ENCODE measurements around the gene GLMP. TPM values are rescaled to one million over a fixed set of nuclear protein-coding genes. Genes with fewer than 3 reads are reported as not detected.

The GLMP gene
- total RNA-seq, 6 experiments from 2014 or later: 34.7 to 72.0 (median 55.7) TPM

- Histone ChIP-seq H3K27me3 (no peaks in the 10 kb centered on the region), H3K4me1 (peaks cover 0 to 10% (median 0%) of the 10 kb centered on the region in 4 donors), H3K36me3 (peaks cover 7 to 35% (median 17%) of the 10 kb centered on the region in 4 donors), H3K4me3 (no peak within 1 kb of the TSS), H3K27ac (no peak within 1 kb of the TSS), H3K9me3 (no peaks in the 10 kb centered on the region)
- TF ChIP-seq POLR2A (IDR thresholded peaks at IDR 0.05) (no peak), CTCF (IDR thresholded peaks at IDR 0.05) (no peak)
- intact Hi-C loops (cut with DNase I): loop anchor here in 1 of 2 donors (10.0 kb wide), 1 partner anchor 113 kb away; no protein-coding TSS in a partner anchor
- DNase-seq (no peak), ATAC-seq (peak; percentile 2 to 20 (median 9))
- 57% methylated on average over 5 of the region's 16 CpGs for WGBS (ENCODE audit: insufficient coverage, low coverage, low lambda C conversion rate, missing lambda C conversion rate)
Observed at GRCh38 chr1:156247460-156248322, 47.8 kb downstream of the GLMP start, which contains the start of gene PAQR6. Gene PAQR6, minus strand, starts transcription at chr1:156248056. Its CDS starts 1,325 bp downstream, at chr1:156246731.

GRCh38 chr1:156246781-156247459 lies 48.6 kb downstream of the GLMP start:
- ATAC-seq (peak; percentile 38 to 56 (median 48)), DNase-seq (no peak)
- Histone ChIP-seq H3K4me3 (no peak overlapping the region), H3K9me3 (no peaks in the 10 kb centered on the region), H3K27me3 (no peaks in the 10 kb centered on the region), H3K4me1 (peaks cover 0 to 10% (median 0%) of the 10 kb centered on the region in 4 donors), H3K27ac (no peak overlapping the region), H3K36me3 (peaks cover 4 to 27% (median 10%) of the 10 kb centered on the region in 4 donors)
- no peak for TF ChIP-seq CTCF (IDR thresholded peaks at IDR 0.05)
- no peak for TF ChIP-seq POLR2A (IDR thresholded peaks at IDR 0.05)
- WGBS (ENCODE audit: insufficient coverage, low coverage, low lambda C conversion rate, missing lambda C conversion rate): no CpG with 5 or more reads among the region's 16 CpGs
- intact Hi-C loops (cut with DNase I): loop anchor here in 1 of 2 donors (10.0 kb wide), 1 partner anchor 112 kb away; no protein-coding TSS in a partner anchor

GRCh38 chr1:156246241-156246780 lies 49.2 kb downstream of the GLMP start:
- H3K4me1 ChIP-seq: peaks cover 0 to 10% (median 0%) of the 10 kb centered on the region in 4 donors
- no peak for TF ChIP-seq POLR2A (IDR thresholded peaks at IDR 0.05)
- H3K36me3 ChIP-seq: peaks cover 0 to 21% (median 6%) of the 10 kb centered on the region in 4 donors
- H3K9me3 ChIP-seq: no peaks in the 10 kb centered on the region
- intact Hi-C loops (cut with DNase I): loop anchor here in 1 of 2 donors (10.0 kb wide), 1 partner anchor 112 kb away; no protein-coding TSS in a partner anchor
- no peak overlapping the region for H3K27ac ChIP-seq
- 38% methylated on average over 4 of the region's 10 CpGs for WGBS (ENCODE audit: insufficient coverage, low coverage, low lambda C conversion rate, missing lambda C conversion rate)
- peak overlapping the region in 1 of 3 donors; percentile 21 for H3K4me3 ChIP-seq
- DNase-seq (no peak), ATAC-seq (no peak)
- no peaks in the 10 kb centered on the region for H3K27me3 ChIP-seq

- TF ChIP-seq POLR2A (IDR thresholded peaks at IDR 0.05) (no peak), CTCF (IDR thresholded peaks at IDR 0.05) (no peak)
- DNase-seq (peak in 1 of 3 donors; percentile 42), ATAC-seq (peak; percentile 6 to 42 (median 30))
- no peaks in the 10 kb centered on the region for H3K27me3 ChIP-seq
- peak overlapping the region in 1 of 3 donors; percentile 21 for H3K4me3 ChIP-seq
- H3K9me3 ChIP-seq: no peaks in the 10 kb centered on the region
- WGBS (ENCODE audit: insufficient coverage, low coverage, low lambda C conversion rate, missing lambda C conversion rate): no CpG with 5 or more reads among the region's 69 CpGs
- H3K4me1 ChIP-seq: peaks cover 0 to 10% (median 0%) of the 10 kb centered on the region in 4 donors
- peaks cover 0 to 14% (median 2%) of the 10 kb centered on the region in 4 donors for H3K36me3 ChIP-seq
- intact Hi-C loops (cut with DNase I): loop anchor here in 1 of 2 donors (10.0 kb wide), 1 partner anchor 111 kb away; no protein-coding TSS in a partner anchor
- H3K27ac ChIP-seq: no peak overlapping the region
Observed at GRCh38 chr1:156245451-156246232, 49.8 kb downstream of the GLMP start.
